ENCODE results near the gene VWF.

Gene VWF

GRCh38 chr12:5904969-5905368 lies 219.5 kb downstream of the VWF start:
- no peak for DNase-seq

- DNase-seq: no peak
Observed at GRCh38 chr12:5904441-5904840, 220.0 kb downstream of the VWF start.

- no peak for DNase-seq
Observed at GRCh38 chr12:5902736-5903135, 221.7 kb downstream of the VWF start.

- no peak for DNase-seq
Observed at GRCh38 chr12:5901416-5901815, 223.1 kb downstream of the VWF start.

DNA sequence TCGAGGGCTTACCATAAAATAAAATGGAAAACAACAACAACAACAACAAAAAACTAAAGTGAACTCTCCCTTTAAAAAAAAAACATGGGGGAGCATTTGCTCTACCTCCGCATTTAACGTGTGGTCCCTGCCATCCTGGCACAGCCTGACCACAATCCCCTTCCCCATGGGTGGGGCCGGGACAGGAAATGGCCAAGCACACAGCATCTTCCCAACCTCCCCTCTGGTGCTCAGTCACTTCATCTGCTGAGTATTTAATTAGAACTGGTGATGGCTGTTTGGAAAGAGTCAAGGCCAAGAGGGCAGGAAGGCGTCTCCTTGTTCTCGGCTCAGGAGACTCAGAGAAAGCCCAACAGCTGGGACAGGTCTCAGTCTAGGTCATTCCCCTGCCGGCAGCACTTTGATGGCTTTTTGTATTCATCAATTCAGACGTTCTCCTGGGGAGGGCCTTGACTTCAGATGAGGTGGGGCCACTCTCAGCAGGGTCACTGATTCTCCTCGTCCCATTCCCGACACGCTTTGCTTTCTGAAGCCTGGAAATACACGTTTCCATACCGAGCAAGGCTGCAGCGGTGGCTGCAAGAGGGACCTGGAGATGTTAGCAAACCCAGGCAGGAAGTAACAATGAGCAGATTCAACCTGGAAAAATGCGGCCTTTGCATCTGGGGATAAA lies 223.8 kb downstream of the VWF start:
- no peak for DNase-seq

DNA sequence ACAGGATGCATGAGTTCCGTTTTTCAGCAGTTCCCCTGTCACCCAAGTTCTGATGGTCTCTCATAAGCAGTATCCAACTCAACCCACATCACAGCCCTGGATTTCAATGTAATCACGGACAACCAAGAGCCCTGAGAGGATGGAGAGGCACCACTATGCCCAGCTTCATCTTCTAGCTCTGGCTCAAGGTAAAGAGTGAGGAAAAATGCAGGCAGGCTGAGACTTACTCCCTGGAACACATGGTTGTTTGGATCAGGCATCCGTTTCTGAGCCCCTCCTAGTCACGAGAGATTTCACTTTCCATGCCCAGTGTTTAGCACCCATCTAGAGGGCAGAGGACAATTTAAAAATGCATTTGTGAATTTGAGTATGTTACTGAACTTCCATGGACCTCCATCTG lies 224.4 kb downstream of the VWF start:
- no peak for DNase-seq

DNA sequence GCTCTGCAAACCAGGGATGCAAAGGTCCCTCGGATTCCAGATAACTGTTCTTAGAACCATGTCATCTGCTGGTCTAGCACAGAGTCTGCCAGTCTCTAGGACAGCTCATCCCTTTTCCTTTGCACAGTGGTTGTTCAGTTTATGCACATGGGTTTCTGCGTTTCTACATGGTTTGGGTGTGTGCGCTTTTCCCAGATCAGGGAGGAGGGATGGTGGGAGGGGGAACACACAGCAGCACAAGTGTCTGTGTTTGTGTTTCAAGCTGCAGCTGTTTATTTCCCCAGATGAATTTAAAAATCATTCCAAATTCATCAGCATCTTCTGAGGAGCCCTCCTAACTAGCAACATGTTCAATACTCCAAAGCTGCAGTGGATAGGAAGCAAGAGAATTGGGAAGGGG lies 224.8 kb downstream of the VWF start:
- DNase-seq: no peak

DNA sequence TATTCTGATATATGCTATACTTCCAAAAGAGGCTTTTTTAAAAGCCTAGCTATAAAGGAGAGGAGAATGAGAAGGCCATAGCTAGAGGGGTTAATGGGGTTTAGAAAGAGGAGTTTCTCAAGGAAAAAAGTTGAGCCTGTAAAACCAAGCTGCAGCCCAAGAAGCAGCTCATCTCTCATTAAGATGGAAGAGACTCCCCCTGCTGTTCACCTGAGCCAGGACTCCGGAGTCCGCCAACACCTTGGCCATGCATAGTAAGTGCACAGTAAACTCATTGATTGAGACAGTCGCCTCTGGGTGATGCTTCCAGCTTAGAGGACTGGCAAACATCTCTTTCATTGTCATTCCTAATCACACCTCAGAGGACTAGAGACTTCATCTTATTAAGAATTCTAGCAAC lies 225.6 kb downstream of the VWF start:
- DNase-seq: no peak
